Upper lobe of left lung (tissue), 4 donors: ENCODE measurements around the gene SECTM1.
"Not testable (repeated sequence)": the region's sequence is repeated elsewhere in the genome, so short reads cannot be mapped to it uniquely, and the experiment has no call there.

Experiments used
- CTCF ChIP-seq, 6 experiments: fragments of 450-650 bp in 4 of 6; fragments of 200-600 bp in 2 of 6; sonication (generic) in 2 of 6; IDR thresholded peaks; one replicate each; pipeline ENCODE4 v1.5.1; 2016 to 2019; ENCODE audit warnings: antibody characterized with exemption in 6 of 6
- POLR2A ChIP-seq, 4 donors: fragments of 450-650 bp; IDR thresholded peaks; one replicate each; pipeline ENCODE4 v1.5.1; 2016 to 2017; ENCODE audit warnings: antibody characterized with exemption in 4 of 4, mild to moderate bottlenecking in 2 of 4
- POLR2AphosphoS5 ChIP-seq, 2 donors: sonication (generic); formaldehyde crosslinking; IDR thresholded peaks; one replicate each; pipeline ENCODE4 v1.5.1; 2017; ENCODE audit warnings: antibody characterized with exemption in 2 of 2

DNA sequence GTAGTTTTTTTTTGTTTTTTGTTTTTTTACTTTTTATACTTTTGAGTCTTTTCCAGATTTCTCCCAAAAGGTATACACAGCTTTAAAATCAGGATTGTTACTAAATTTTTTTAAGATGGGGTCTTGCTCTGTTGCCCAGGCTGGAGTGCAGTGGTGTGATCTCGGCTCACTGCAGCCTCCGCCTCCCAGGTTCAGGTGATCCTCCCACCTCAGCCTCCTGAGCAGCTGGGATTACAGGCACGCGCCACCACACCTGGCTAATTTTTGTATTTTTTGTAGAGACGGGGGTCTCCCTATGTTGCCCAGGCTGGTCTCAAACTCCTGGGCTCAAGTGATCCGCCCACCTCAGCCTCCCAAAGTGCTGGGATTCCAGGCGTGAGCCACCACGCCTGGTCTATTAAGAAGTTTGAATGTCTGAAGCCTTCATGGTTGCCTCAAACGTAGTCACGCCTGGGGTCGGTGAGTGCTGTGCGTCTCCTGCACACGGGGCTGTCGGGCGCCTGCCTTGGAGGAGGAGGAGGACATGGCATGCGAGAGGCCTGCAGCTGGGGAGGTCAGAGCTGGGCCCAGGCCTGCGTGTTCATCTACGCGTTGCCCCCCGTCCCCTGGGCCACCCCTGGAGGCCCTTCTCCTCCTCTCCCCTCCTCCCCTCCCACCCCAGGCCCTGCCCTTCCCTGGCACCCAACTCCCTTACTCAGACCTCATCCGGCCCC is 48.8 kb upstream of the SECTM1 start:
- TF ChIP-seq CTCF, POLR2A, POLR2AphosphoS5 (IDR thresholded peaks at IDR 0.05): not testable (repeated sequence)
